RPMI7951 (cell line): Measurements from ENCODE around the gene TSEN2. TPM values are rescaled to one million over a fixed set of nuclear protein-coding genes. Genes with fewer than 3 reads are reported as not detected.
"Not testable (repeated sequence)": the region's sequence is repeated elsewhere in the genome, so short reads cannot be mapped to it uniquely, and the experiment has no call there.

Experiments
- DNase-seq: peaks from one replicate; pipeline ENCODE4 v3.0.0-alpha.2; 2012; ENCODE audit warnings: low read depth
- total RNA-seq: library from RNA; depleted of rRNA; stranded (reverse); fragments of >200 nt; shearing (Covaris generic); gene quantifications from 2 replicates; pipeline ENCODE4 v1.2.3, GENCODE V29; 2014

The TSEN2 gene
- total RNA-seq, 1 experiment from 2014 or later: 12.4 TPM

GRCh38 chr3:12471241-12471640 lies 13.0 kb upstream of the TSEN2 start:
- peak; percentile 42 for DNase-seq

- no peak for DNase-seq
Measured at GRCh38 chr3:12472000-12472610, 12.2 kb upstream of the TSEN2 start.

GRCh38 chr3:12472796-12473195 lies 11.5 kb upstream of the TSEN2 start:
- DNase-seq: no peak

GRCh38 chr3:12473511-12473910 lies 10.8 kb upstream of the TSEN2 start:
- no peak for DNase-seq

GRCh38 chr3:12476238-12476897 lies 7.9 kb upstream of the TSEN2 start:
- peak; percentile 15 for DNase-seq

- DNase-seq: no peak
Measured at GRCh38 chr3:12477256-12477655, 7.0 kb upstream of the TSEN2 start.

- DNase-seq: peak; percentile 13
Measured at GRCh38 chr3:12478326-12478725, 6.0 kb upstream of the TSEN2 start.

- not testable (repeated sequence) for DNase-seq
Measured at GRCh38 chr3:12479198-12479597, 5.1 kb upstream of the TSEN2 start.

GRCh38 chr3:12479919-12480427 lies 4.3 kb upstream of the TSEN2 start:
- peak; percentile 57 for DNase-seq

GRCh38 chr3:12483410-12483809 lies 870 bp upstream of the TSEN2 start:
- peak; percentile 17 for DNase-seq

- no peak for DNase-seq
Measured at GRCh38 chr3:12483872-12484197, 445 bp upstream of the TSEN2 start.

GRCh38 chr3:12484983-12485327 lies 675 bp downstream of the TSEN2 start:
- no peak for DNase-seq

GRCh38 chr3:12486001-12486400 lies 1.7 kb downstream of the TSEN2 start:
- no peak for DNase-seq

GRCh38 chr3:12486916-12487315 lies 2.6 kb downstream of the TSEN2 start:
- DNase-seq: no peak

- DNase-seq: no peak
Measured at GRCh38 chr3:12487336-12487735, 3.1 kb downstream of the TSEN2 start.

- DNase-seq: no peak
Measured at GRCh38 chr3:12487786-12488185, 3.5 kb downstream of the TSEN2 start.

- no peak for DNase-seq
Measured at GRCh38 chr3:12489368-12489767, 5.1 kb downstream of the TSEN2 start.

GRCh38 chr3:12489832-12490231 lies 5.6 kb downstream of the TSEN2 start:
- peak; percentile 47 for DNase-seq

GRCh38 chr3:12490547-12490946 lies 6.3 kb downstream of the TSEN2 start:
- no peak for DNase-seq

GRCh38 chr3:12495749-12496452 lies 11.6 kb downstream of the TSEN2 start:
- no peak for DNase-seq

GRCh38 chr3:12496453-12496761 lies 12.1 kb downstream of the TSEN2 start:
- no peak for DNase-seq

- no peak for DNase-seq
Measured at GRCh38 chr3:12499474-12499873, 15.2 kb downstream of the TSEN2 start.

- DNase-seq: peak; percentile 20
Measured at GRCh38 chr3:12501360-12502020, 17.2 kb downstream of the TSEN2 start.
